Neural progenitor cell (in vitro differentiated cells): ENCODE measurements around the gene TBC1D19. TPM values are rescaled to one million over a fixed set of nuclear protein-coding genes. Genes with fewer than 3 reads are reported as not detected.

Source experiments
- DNase-seq: peaks from one replicate; pipeline ENCODE4 v3.0.0-alpha.2; 2016; ENCODE audit warnings: low spot score
- H2AFZ ChIP-seq: fragments of 200-600 bp; sonication (generic); replicated peaks from 2 replicates; pipeline ENCODE4 v1.6.1; 2016; ENCODE audit warnings: antibody characterized with exemption
- H3F3A ChIP-seq: fragments of 200-600 bp; sonication (generic); 2 replicates; pipeline ENCODE4 v1.6.1; 2016; ENCODE audit warnings: antibody characterized with exemption, low read depth
- H3K27ac ChIP-seq: fragments of 200-600 bp; sonication (generic); 2 replicates; pipeline ENCODE4 v1.5.1; 2016; ENCODE audit warnings: mild to moderate bottlenecking
- H3K27me3 ChIP-seq: fragments of 200-600 bp; sonication (generic); 2 replicates; pipeline ENCODE4 v1.6.1; 2016; ENCODE audit warnings: mild to moderate bottlenecking, moderate library complexity
- H3K36me3 ChIP-seq: fragments of 200-600 bp; sonication (generic); 2 replicates; pipeline ENCODE4 v1.5.1; 2016
- H3K4me1 ChIP-seq: fragments of 200-600 bp; sonication (generic); 2 replicates; pipeline ENCODE4 v1.6.1; 2016; ENCODE audit warnings: mixed run types
- H3K4me2 ChIP-seq: fragments of 200-600 bp; sonication (generic); 2 replicates; pipeline ENCODE4 v1.6.1; 2016
- H3K4me3 ChIP-seq: fragments of 200-600 bp; sonication (generic); 2 replicates; pipeline ENCODE4 v1.5.1; 2016
- H3K79me2 ChIP-seq: fragments of 200-600 bp; sonication (generic); 2 replicates; pipeline ENCODE4 v1.6.1; 2016; ENCODE audit warnings: low read depth
- H3K9ac ChIP-seq: fragments of 200-600 bp; sonication (generic); 2 replicates; pipeline ENCODE4 v1.6.1; 2016
- H3K9me3 ChIP-seq: fragments of 200-600 bp; sonication (generic); 2 replicates; pipeline ENCODE4 v1.5.1; 2016; ENCODE audit warnings: low read depth
- H4K20me1 ChIP-seq: fragments of 200-600 bp; sonication (generic); 2 replicates; pipeline ENCODE4 v1.6.1; 2016; ENCODE audit warnings: low read depth
- H3K27ac Mint-ChIP-seq: 3 replicates; pipeline ENCODE4 v1.8.0; 2021; ENCODE audit warnings: mixed read lengths
- H3K27me3 Mint-ChIP-seq: 2 replicates; pipeline ENCODE4 v1.8.0; 2022; ENCODE audit warnings: low read depth, mild to moderate bottlenecking, inconsistent platforms, moderate library complexity, mixed read lengths; ENCODE audit not compliant: insufficient read depth
- H3K36me3 Mint-ChIP-seq: 3 replicates; pipeline ENCODE4 v1.8.0; 2021; ENCODE audit warnings: mixed read lengths
- H3K4me1 Mint-ChIP-seq: 3 replicates; pipeline ENCODE4 v1.8.0; 2021; ENCODE audit warnings: mixed read lengths
- H3K4me3 Mint-ChIP-seq: 3 replicates; pipeline ENCODE4 v1.8.0; 2021; ENCODE audit warnings: mild to moderate bottlenecking, moderate library complexity, mixed read lengths
- H3K9me3 Mint-ChIP-seq: 3 replicates; pipeline ENCODE4 v1.8.0; 2020; ENCODE audit warnings: mixed read lengths
- EZH2 ChIP-seq: fragments of 200-600 bp; sonication (generic); IDR thresholded peaks from 2 replicates; pipeline ENCODE4 v1.6.1; 2017; ENCODE audit warnings: antibody characterized with exemption, mild to moderate bottlenecking, moderate library complexity
- EZH2phosphoT487 ChIP-seq: fragments of 200-600 bp; sonication (generic); IDR thresholded peaks from 2 replicates; pipeline ENCODE4 v1.6.1; 2017; ENCODE audit warnings: antibody characterized with exemption
- total RNA-seq: library from RNA; depleted of rRNA; stranded (reverse); fragments of >200 nt; gene quantifications from 2 replicates; pipeline ENCODE4 v1.2.3, GENCODE V29; 2015; ENCODE audit warnings: low replicate concordance
- TF ChIP-seq, protein P1 (sequence below): fragments of 200-600 bp; sonication (generic); IDR thresholded peaks from 2 replicates; pipeline ENCODE4 v1.5.1; 2017; ENCODE audit warnings: antibody characterized with exemption, mild to moderate bottlenecking

Gene TBC1D19
- total RNA-seq, 1 donor from 2014 or later, result 30.7 TPM

DNA sequence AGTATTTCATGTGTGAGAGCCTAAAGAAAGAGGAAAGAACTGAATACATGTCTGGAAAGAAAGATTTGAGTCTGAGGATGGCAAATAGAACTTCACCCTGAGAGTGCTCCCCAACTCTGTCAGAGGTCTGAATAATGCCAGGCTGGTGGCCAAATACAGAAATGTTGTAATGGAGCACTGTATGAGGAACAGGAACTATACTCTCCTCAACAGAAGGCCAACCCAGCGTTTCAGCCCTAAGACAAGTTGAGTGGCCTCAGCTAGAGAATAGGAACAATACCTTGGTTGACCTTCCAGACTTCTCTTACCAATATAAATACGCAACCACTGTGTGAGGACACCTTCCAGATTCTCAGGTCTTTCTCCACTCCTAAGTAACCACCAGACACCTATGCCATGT, 182.3 kb downstream of the TBC1D19 start:
- no peak overlapping the region for H3K27ac Mint-ChIP-seq
- Histone ChIP-seq H3K36me3 (no peaks in the 10 kb centered on the region), H2AFZ (no peak overlapping the region), H3K9me3 (no peaks in the 10 kb centered on the region), H3K79me2 (no peaks in the 10 kb centered on the region), H3K4me1 (no peaks in the 10 kb centered on the region), H3K4me2 (no peak overlapping the region), H3K4me3 (no peak overlapping the region), H3K9ac (no peak overlapping the region), H3F3A (no peaks in the 10 kb centered on the region), H3K27me3 (no peaks in the 10 kb centered on the region), H3K27ac (no peak overlapping the region), H4K20me1 (no peaks in the 10 kb centered on the region)
- no peak overlapping the region for H3K4me3 Mint-ChIP-seq
- peaks cover 3% of the 10 kb centered on the region for H3K27me3 Mint-ChIP-seq
- TF ChIP-seq EZH2, result no peak
- TF ChIP-seq EZH2phosphoT487, result no peak
- TF ChIP-seq, protein P1, sequence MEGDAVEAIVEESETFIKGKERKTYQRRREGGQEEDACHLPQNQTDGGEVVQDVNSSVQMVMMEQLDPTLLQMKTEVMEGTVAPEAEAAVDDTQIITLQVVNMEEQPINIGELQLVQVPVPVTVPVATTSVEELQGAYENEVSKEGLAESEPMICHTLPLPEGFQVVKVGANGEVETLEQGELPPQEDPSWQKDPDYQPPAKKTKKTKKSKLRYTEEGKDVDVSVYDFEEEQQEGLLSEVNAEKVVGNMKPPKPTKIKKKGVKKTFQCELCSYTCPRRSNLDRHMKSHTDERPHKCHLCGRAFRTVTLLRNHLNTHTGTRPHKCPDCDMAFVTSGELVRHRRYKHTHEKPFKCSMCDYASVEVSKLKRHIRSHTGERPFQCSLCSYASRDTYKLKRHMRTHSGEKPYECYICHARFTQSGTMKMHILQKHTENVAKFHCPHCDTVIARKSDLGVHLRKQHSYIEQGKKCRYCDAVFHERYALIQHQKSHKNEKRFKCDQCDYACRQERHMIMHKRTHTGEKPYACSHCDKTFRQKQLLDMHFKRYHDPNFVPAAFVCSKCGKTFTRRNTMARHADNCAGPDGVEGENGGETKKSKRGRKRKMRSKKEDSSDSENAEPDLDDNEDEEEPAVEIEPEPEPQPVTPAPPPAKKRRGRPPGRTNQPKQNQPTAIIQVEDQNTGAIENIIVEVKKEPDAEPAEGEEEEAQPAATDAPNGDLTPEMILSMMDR, result no peak
- DNase-seq, result no peak
- no peaks in the 10 kb centered on the region for H3K9me3 Mint-ChIP-seq
- H3K36me3 Mint-ChIP-seq, result peaks cover 16% of the 10 kb centered on the region
- no peaks in the 10 kb centered on the region for H3K4me1 Mint-ChIP-seq

DNA sequence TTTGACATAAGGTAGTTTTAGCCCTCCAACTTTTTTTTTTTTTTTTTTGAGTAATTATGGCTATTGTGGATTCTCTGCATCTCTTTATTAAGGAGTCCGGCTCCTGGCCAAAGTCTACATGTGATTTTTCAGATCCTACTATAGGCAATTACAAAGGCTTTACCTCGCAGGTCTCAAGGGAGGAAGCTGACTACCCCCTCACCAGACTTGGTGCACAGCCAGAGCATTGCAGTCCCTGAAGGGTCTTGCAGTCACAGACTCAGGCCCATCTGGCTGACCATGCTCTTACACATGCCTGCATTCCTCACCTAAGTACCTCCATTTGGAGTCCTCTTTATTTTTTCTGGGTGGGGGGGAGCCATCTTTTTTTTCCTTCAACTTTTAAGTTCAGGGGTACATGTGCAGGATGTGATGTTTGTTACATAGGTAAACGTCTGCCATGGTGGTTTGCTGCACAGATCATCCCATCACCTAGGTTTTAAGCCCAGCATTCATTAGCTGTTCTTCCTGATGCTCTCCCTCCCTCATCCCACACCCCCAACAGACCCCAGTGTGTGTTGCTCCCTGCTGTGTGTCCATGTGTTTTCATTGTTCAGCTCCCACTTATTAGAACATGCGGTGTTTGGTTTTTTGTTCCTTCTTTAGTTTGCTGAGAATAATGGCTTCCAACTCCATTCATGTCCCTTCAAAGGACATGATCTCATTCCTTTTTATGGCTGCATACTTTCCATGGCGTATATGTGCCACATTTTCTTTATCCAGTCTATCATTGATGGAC, 188.4 kb downstream of the TBC1D19 start:
- H3K27ac ChIP-seq, result no peak overlapping the region
- no peaks in the 10 kb centered on the region for H3K4me1 ChIP-seq
- H3K27me3 ChIP-seq, result no peaks in the 10 kb centered on the region
- no peak overlapping the region for H2AFZ ChIP-seq
- H3F3A ChIP-seq, result no peaks in the 10 kb centered on the region
- Mint-ChIP-seq H3K36me3 (peaks cover 20% of the 10 kb centered on the region), H3K9me3 (peaks cover 12% of the 10 kb centered on the region), H3K4me1 (peaks cover 4% of the 10 kb centered on the region), H3K4me3 (no peak overlapping the region), H3K27me3 (no peaks in the 10 kb centered on the region), H3K27ac (no peak overlapping the region)
- no peak overlapping the region for H3K9ac ChIP-seq
- DNase-seq, result no peak
- no peak overlapping the region for H3K4me3 ChIP-seq
- H3K4me2 ChIP-seq, result no peak overlapping the region
- no peaks in the 10 kb centered on the region for H3K9me3 ChIP-seq
- no peaks in the 10 kb centered on the region for H3K79me2 ChIP-seq
- no peaks in the 10 kb centered on the region for H3K36me3 ChIP-seq
- no peaks in the 10 kb centered on the region for H4K20me1 ChIP-seq
- TF ChIP-seq EZH2, result no peak
- no peak for TF ChIP-seq EZH2phosphoT487
- TF ChIP-seq, protein P1, result no peak

DNA sequence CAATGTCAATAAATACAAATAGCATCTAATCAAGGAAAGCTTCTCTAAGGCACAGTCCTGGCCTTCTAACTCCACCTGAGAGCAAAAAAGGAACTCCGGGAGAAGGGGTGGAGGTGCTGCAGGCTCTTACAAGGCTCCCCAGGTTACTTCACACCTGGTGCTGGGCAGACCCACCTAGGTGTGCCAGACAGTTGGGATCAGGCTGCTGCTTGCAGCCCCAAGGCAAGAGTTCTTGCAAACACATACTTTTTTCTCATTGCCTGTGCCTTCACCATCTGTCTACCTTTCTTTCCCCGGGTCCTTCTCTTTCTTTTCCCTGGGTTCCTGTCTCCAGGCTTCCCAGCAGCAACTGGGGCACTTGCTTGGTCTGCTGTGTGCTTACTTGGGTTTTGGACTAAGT, 195.3 kb downstream of the TBC1D19 start:
- Mint-ChIP-seq H3K4me3 (no peak overlapping the region), H3K27ac (no peak overlapping the region), H3K27me3 (no peaks in the 10 kb centered on the region), H3K9me3 (peaks cover 2% of the 10 kb centered on the region), H3K36me3 (peaks cover 10% of the 10 kb centered on the region), H3K4me1 (peaks cover 5% of the 10 kb centered on the region)
- Histone ChIP-seq H3K27me3 (no peaks in the 10 kb centered on the region), H3F3A (no peaks in the 10 kb centered on the region), H3K27ac (no peak overlapping the region), H3K79me2 (no peaks in the 10 kb centered on the region), H3K9me3 (no peaks in the 10 kb centered on the region), H3K4me1 (no peaks in the 10 kb centered on the region), H3K4me2 (no peak overlapping the region), H3K9ac (no peak overlapping the region), H4K20me1 (no peaks in the 10 kb centered on the region), H3K36me3 (no peaks in the 10 kb centered on the region), H2AFZ (no peak overlapping the region), H3K4me3 (no peak overlapping the region)
- TF ChIP-seq, protein P1, result no peak
- TF ChIP-seq EZH2phosphoT487 (no peak), EZH2 (no peak)
- DNase-seq, result no peak
